ENCODE results near the gene ITGA2B. TPM values are rescaled to one million over a fixed set of nuclear protein-coding genes. Genes with fewer than 3 reads are reported as not detected.

Gene ITGA2B
- 1 to 10 TPM; 3.2 to 6.7 TPM for total RNA-seq
- polyA plus RNA-seq (ENCODE audit: insufficient read length in 6 of 6), result 1 to 10 TPM; 7.4 to 10.0 (median 8.6) TPM
- long read RNA-seq, donor 1, result 0 reads
- long read RNA-seq, donor 2, result 0 reads
- long read RNA-seq, donor 3, result 0 reads
- long read RNA-seq, donor 4, partial matches to known transcripts, result 0 of 1 reads
- long read RNA-seq, donor 4, other reads (novel, unspliced or antisense), result 1 of 1 reads
- long read RNA-seq, donor 5, result 0 reads
- long read RNA-seq, donor 6, result 0 reads
- long read RNA-seq, donor 7, result 0 reads
- long read RNA-seq, donor 8, result 0 reads
- long read RNA-seq, donor 9, result 0 reads
- long read RNA-seq, donor 10, result 0 reads
- long read RNA-seq, donor 11, result 0 reads
- long read RNA-seq, donor 12, result 0 reads

DNA sequence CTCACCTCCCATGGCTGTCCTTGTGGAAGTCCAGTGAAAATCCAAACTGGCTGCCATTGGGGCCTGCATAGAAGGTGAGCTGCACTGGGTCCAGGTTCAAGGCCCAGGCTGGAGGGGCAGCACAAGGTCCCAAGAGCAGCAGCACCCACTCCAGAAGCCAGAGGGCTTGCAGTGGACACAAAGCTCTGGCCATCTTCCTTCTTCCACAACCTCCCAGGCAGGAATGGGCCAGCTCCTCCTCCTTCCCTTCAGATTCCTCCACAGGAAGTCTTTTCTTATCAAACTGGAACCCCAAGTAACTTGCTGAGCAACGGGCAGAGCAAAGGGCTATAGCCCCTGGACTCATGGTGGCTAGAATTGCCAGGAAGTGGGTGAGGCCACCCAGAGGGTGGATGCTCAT is at the start of gene ITGA2B:
Gene ITGA2B (minus strand): TSS at position 369 of the 400 bp plus-strand sequence. CDS start 176 bp downstream, at position 193.
- intact Hi-C loops (cut with DNase I), result no loop called here
- H3K36me3 ChIP-seq, result no peaks in the 10 kb centered on the region
- DNase-seq, result no peak
- H3K27ac ChIP-seq, result no peak within 1 kb of the TSS
- TF ChIP-seq CTCF (IDR thresholded peaks at IDR 0.05), result no peak
- no peak within 1 kb of the TSS for H3K4me3 ChIP-seq
- H3K27me3 ChIP-seq, result peaks cover 0 to 28% of the 10 kb centered on the region in 2 donors
- no peak for ATAC-seq
- peaks cover 12 to 17% of the 10 kb centered on the region in 2 donors for H3K4me1 ChIP-seq
- H3K9me3 ChIP-seq, result no peaks in the 10 kb centered on the region

GRCh38 chr17:44439168-44439567 is 49.7 kb upstream of the ITGA2B start:
- Histone ChIP-seq H3K27me3 (no peaks in the 10 kb centered on the region), H3K4me1 (peaks cover 8 to 19% of the 10 kb centered on the region in 2 donors), H3K9me3 (no peaks in the 10 kb centered on the region), H3K27ac (peak overlapping the region in 1 of 2 donors; percentile 25), H3K36me3 (peaks cover 0 to 22% of the 10 kb centered on the region in 2 donors), H3K4me3 (no peak overlapping the region)
- no peak for TF ChIP-seq CTCF (IDR thresholded peaks at IDR 0.05)
- intact Hi-C loops (cut with DNase I), result no loop called here
- no peak for DNase-seq
- peak; percentile 85 for ATAC-seq

DNA sequence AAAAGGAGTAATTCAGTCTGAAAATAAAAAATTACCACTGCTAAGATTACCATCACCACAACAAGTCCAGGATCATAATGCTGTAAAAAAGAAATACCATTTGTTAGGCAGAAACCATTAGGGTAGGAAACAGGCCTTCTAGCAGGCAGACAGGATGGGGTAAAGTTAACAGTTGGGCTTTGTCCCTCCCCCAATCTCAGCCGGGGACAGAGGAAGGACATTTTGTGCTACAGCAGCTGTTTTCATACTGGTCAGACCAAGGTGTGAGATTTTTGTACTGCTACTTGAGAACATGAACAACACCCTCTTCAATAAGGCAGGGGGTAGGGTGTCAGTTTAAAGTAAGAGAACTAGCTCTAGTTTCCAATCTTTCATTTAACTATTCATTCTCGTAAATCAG is 49.2 kb upstream of the ITGA2B start:
- H3K27ac ChIP-seq, result no peak overlapping the region
- intact Hi-C loops (cut with DNase I), result no loop called here
- peaks cover 8 to 19% of the 10 kb centered on the region in 2 donors for H3K4me1 ChIP-seq
- peaks cover 0 to 27% of the 10 kb centered on the region in 2 donors for H3K36me3 ChIP-seq
- ATAC-seq, result peak; percentile 68
- H3K9me3 ChIP-seq, result no peaks in the 10 kb centered on the region
- TF ChIP-seq CTCF (IDR thresholded peaks at IDR 0.05), result no peak
- no peak for DNase-seq
- no peak overlapping the region for H3K4me3 ChIP-seq
- no peaks in the 10 kb centered on the region for H3K27me3 ChIP-seq

DNA sequence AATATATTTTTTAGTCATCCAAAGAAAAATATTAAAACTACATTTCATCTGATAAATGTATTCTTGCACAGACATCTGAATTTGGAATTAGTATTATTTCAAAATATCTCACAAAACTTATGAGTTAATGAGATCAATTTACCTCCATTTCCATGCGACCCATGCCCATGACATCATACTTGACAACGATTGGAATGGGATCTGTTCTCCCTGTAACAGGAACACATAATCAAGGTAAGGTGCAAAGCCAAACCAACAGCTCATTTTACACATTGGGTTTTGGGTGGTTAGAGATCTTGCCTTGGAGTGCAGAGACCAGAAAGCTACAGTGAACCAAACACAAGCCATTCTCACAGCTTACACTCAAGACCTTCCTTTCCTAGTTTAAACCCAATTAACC is 46.9 kb upstream of the ITGA2B start:
- ATAC-seq (no peak), DNase-seq (no peak)
- no peak for TF ChIP-seq CTCF (IDR thresholded peaks at IDR 0.05)
- Histone ChIP-seq H3K4me3 (no peak overlapping the region), H3K27me3 (no peaks in the 10 kb centered on the region), H3K4me1 (peaks cover 8 to 19% of the 10 kb centered on the region in 2 donors), H3K9me3 (no peaks in the 10 kb centered on the region), H3K36me3 (peaks cover 0 to 50% of the 10 kb centered on the region in 2 donors), H3K27ac (no peak overlapping the region)
- intact Hi-C loops (cut with DNase I), result no loop called here

DNA sequence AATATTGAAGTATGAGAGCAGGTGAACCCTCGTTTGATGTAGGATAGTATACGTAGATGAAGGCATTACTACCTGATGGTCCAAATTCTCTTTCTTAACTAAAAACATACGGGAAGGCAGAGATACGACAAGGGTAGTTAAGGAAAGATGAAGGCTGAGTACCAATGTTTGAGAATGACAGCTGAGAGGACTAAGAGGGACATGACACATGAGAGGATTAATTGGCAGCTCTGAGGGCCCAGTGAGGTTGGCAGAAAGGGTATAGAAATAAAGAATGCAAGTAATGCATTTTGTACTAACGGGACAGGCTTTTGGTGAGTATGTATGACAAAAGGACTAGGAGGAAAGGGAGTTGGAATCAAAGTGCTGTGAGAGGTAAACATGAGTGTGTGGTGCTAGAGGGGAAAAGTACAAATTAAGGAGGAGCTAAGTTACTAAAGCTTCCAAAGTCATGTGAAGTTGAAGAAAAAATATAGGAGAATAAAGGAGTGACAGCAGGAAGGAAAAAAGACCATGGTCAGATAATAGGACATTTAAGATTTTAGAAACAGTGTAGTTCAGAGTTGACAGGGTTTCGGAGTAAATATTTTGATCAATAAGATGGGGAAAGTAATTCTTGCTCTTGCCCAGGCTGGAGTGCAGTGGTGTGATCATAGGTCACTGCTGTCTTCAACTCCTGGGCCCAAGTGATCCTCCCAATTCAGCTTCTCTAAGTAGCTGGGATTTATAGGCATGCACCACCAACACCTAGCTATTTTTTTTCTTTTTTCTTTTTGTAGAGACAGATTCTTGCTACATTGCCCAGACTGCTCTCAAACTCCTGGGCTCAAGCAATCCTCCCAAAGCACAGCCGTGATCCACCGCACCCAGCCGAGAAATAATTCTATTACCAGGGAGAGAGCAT is 43.1 kb upstream of the ITGA2B start:
- DNase-seq (no peak), ATAC-seq (no peak)
- H3K27me3 ChIP-seq, result no peaks in the 10 kb centered on the region
- H3K4me1 ChIP-seq, result no peaks in the 10 kb centered on the region
- H3K36me3 ChIP-seq, result peaks cover 0 to 83% of the 10 kb centered on the region in 2 donors
- intact Hi-C loops (cut with DNase I), result no loop called here
- no peak overlapping the region for H3K27ac ChIP-seq
- H3K9me3 ChIP-seq, result no peaks in the 10 kb centered on the region
- no peak overlapping the region for H3K4me3 ChIP-seq
- no peak for TF ChIP-seq CTCF (IDR thresholded peaks at IDR 0.05)
